Panc1 (cell line): ENCODE results near the gene EPC1. TPM values are rescaled to one million over a fixed set of nuclear protein-coding genes. Genes with fewer than 3 reads are reported as not detected.
A peak's percentile ranks its signal among the peaks of the same experiment; 100 is the strongest.

Source experiments
- ATAC-seq: fragments of 200-7000 bp; cut with Tn5 transposase; 2 replicates; pipeline ENCODE4 v1.9.1; 2020; ENCODE audit warnings: mild to moderate bottlenecking, moderate library complexity
- BruUV-seq: library from RNA; stranded (reverse); fragments of 400-500 nt; replicated peaks from 2 replicates; lab custom pipeline; 2021; lab: Mats Ljungman, UMichigan
- CTCF ChIA-PET: fragments of 300-600 bp; sonication (Branson Sonifier 250); formaldehyde crosslinking; loops from one replicate; lab custom pipeline; 2022; ENCODE audit warnings: antibody characterized with exemption; lab: Charles Lee
- POLR2A ChIA-PET: fragments of 300-600 bp; sonication (Branson Sonifier 250); formaldehyde crosslinking; loops from one replicate; lab custom pipeline; 2022; ENCODE audit warnings: antibody characterized with exemption; lab: Charles Lee
- DNase-seq: peaks from one replicate; pipeline ENCODE4 v3.0.0-alpha.2; 2010; ENCODE audit warnings: low read depth, low spot score
- H3K27ac ChIP-seq: 2 replicates; pipeline ENCODE4 v1.5.1; 2011; ENCODE audit warnings: mild to moderate bottlenecking, low read length, inconsistent platforms
- H3K27me3 ChIP-seq: fragments of 200-500 bp; sonication (Bioruptor generic); 2 replicates; pipeline ENCODE4 v1.6.0; 2014; ENCODE audit warnings: low read length, inconsistent platforms; ENCODE audit not compliant: control insufficient read depth, insufficient read depth
- H3K36me3 ChIP-seq: fragments of 200-500 bp; sonication (Bioruptor generic); 2 replicates; pipeline ENCODE4 v1.5.1; 2014; ENCODE audit warnings: inconsistent platforms, mild to moderate bottlenecking, low read length, moderate library complexity; ENCODE audit not compliant: control insufficient read depth, insufficient read depth
- H3K4me1 ChIP-seq: 2 replicates; pipeline ENCODE4 v1.5.1; 2011; ENCODE audit warnings: inconsistent platforms, mild to moderate bottlenecking, low read length, moderate library complexity; ENCODE audit not compliant: control insufficient read depth, insufficient read depth
- H3K4me3 ChIP-seq, 2 experiments: 2 replicates each; pipeline ENCODE4 v1.5.1; 2011 to 2012; ENCODE audit warnings: low read depth in 2 of 2, low read length in 2 of 2, mild to moderate bottlenecking in 2 of 2, inconsistent platforms in 1 of 2, moderate library complexity in 1 of 2
- H3K9me3 ChIP-seq: fragments of 200-500 bp; sonication (Bioruptor generic); 2 replicates; pipeline ENCODE4 v1.5.1; 2014; ENCODE audit warnings: low read depth, mild to moderate bottlenecking, inconsistent platforms, low read length, moderate library complexity; ENCODE audit not compliant: control insufficient read depth, insufficient read depth
- CTCF ChIP-seq: fragments of 450-650 bp; IDR thresholded peaks from 2 replicates; pipeline ENCODE4 v1.5.1; 2017; ENCODE audit warnings: mild to moderate bottlenecking
- POLR2AphosphoS5 ChIP-seq: IDR thresholded peaks from 2 replicates; pipeline ENCODE4 v1.6.1; 2012; ENCODE audit warnings: mild to moderate bottlenecking, low read depth, low read length, moderate library complexity
- REST ChIP-seq, 2 experiments: IDR thresholded peaks; 2 replicates each; pipeline ENCODE4 v1.6.1; 2011 to 2012; ENCODE audit warnings: low read depth in 2 of 2, control low read depth in 1 of 2, low read length in 1 of 2, mild to moderate bottlenecking in 1 of 2, moderate library complexity in 1 of 2; ENCODE audit not compliant: insufficient read depth in 1 of 2
- SIN3A ChIP-seq: IDR thresholded peaks from 2 replicates; pipeline ENCODE4 v1.6.1; 2012; ENCODE audit warnings: low read depth, mild to moderate bottlenecking, low read length, moderate library complexity, borderline replicate concordance; ENCODE audit not compliant: insufficient read depth
- TCF7L2 ChIP-seq: IDR thresholded peaks from 2 replicates; pipeline ENCODE4 v1.6.1; 2011; ENCODE audit warnings: mild to moderate bottlenecking, low read depth, low read length, inconsistent platforms
- in situ Hi-C: cut with HindIII; loops from 2 replicates; pipeline ENCODE4 v1.10.0; 2016; ENCODE audit warnings: low sequenced_read_pairs, low pct_unique_long_range_greater_than_20kb
- intact Hi-C: fragments of 100-400 bp; cut with micrococcal nuclease; formaldehyde crosslinking; loops from one replicate; pipeline ENCODE4 v1.10.0; 2022; ENCODE audit not compliant: unreplicated experiment
- total RNA-seq: library from RNA; stranded (reverse); gene quantifications from one replicate; pipeline ENCODE4 v1.2.1, GENCODE V29; 2021; ENCODE audit not compliant: unreplicated experiment

The EPC1 gene
- total RNA-seq, 1 experiment from 2014 or later: 18.4 TPM

GRCh38 chr10:32376097-32376496, 29.1 kb upstream of the EPC1 start:
- ChIA-PET CTCF (no interaction called here), POLR2A (no interaction called here)
- intact Hi-C loops (no loop called here), in situ Hi-C loops (no loop called here)
- Histone ChIP-seq H3K4me1 (peaks cover 4% of the 10 kb centered on the region; the same call in 1 of the 2 replicates), H3K27me3 (no peaks in the 10 kb centered on the region), H3K4me3 (peak overlapping the region in 1 of 2 experiments; percentile 55; a peak in 1 of 4 replicates), H3K27ac (no peak overlapping the region), H3K9me3 (no peaks in the 10 kb centered on the region), H3K36me3 (no peaks in the 10 kb centered on the region; the same call in none of the 2 replicates)
- TF ChIP-seq CTCF: no peak
- TF ChIP-seq POLR2AphosphoS5: no peak
- TF ChIP-seq SIN3A: no peak
- no peak for TF ChIP-seq REST (IDR thresholded peaks at IDR 0.05; ENCODE audit: insufficient read depth in 1 of 2, low read depth in 2 of 2, low read length in 1 of 2)
- TF ChIP-seq TCF7L2: no peak
- no peak for DNase-seq
- no peak for ATAC-seq
- no TSS peak for BruUV-seq

- CTCF ChIA-PET: no interaction called here
- Histone ChIP-seq H3K9me3 (no peaks in the 10 kb centered on the region), H3K36me3 (no peaks in the 10 kb centered on the region; the same call in none of the 2 replicates), H3K4me1 (peaks cover 4% of the 10 kb centered on the region; the same call in 1 of the 2 replicates), H3K27ac (no peak overlapping the region), H3K27me3 (no peaks in the 10 kb centered on the region), H3K4me3 (no peak overlapping the region)
- POLR2A ChIA-PET: no interaction called here
- intact Hi-C loops (no loop called here), in situ Hi-C loops (no loop called here)
- TF ChIP-seq REST (IDR thresholded peaks at IDR 0.05; ENCODE audit: insufficient read depth in 1 of 2, low read depth in 2 of 2, low read length in 1 of 2): no peak
- no peak for TF ChIP-seq POLR2AphosphoS5
- no peak for TF ChIP-seq TCF7L2
- no peak for TF ChIP-seq CTCF
- TF ChIP-seq SIN3A: no peak
- ATAC-seq: no peak
- no peak for DNase-seq
- no TSS peak for BruUV-seq
These were observed 28.7 kb upstream of the EPC1 start for GRCh38 chr10:32375631-32376030.
